ENCODE data around the gene MT1A. TPM values are rescaled to one million over a fixed set of nuclear protein-coding genes. Genes with fewer than 3 reads are reported as not detected.
A peak's percentile ranks its signal among the peaks of the same experiment; 100 is the strongest.
"Not testable (repeated sequence)": the region's sequence is repeated elsewhere in the genome, so short reads cannot be mapped to it uniquely, and the experiment has no call there.

MT1A gene
- total RNA-seq, 4 donors from 2014 or later, result 9.9 to 171 (median 25.5) TPM; not detected in 1

DNA sequence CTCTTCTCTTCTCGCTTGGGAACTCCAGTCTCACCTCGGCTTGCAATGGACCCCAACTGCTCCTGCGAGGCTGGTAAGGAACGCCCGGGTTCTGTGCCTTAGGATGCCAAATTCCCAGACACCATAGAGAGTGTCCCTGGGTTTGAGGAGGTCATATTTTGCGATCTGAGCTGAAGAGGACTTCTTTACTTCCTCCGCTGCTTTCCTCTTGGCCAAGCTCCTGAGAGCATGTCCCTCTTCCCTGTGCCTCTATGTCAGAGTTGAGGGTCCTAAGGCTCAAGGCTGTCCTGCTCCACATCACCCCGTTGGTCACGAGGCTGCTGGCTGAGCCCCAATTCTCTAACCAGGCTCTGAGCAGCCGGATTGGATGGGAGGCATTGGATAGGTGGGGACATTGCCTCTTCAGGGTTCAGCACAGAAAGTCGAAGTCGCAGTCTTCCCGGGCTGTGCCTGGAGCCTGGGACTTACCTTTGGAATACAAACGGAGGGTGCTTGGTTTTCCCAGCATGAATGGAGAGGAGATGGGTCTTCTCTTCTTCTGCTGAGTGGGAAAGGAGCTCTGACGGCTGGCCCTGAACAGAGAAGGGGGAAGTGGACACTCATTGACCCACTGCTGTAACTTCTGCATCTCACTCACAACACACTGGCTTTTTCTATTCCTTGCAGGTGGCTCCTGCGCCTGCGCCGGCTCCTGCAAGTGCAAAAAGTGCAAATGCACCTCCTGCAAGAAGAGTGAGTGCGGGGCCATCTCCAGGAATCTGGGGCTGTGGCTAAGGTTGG lies 31.6 kb downstream of the MT1A start:
- Histone ChIP-seq H3K27ac (no peak overlapping the region), H3K27me3 (peaks cover 98% of the 10 kb centered on the region), H3K9me3 (no peaks in the 10 kb centered on the region), H3K4me1 (peaks cover 0 to 20% (median 12%) of the 10 kb centered on the region in 3 donors), H3K36me3 (no peaks in the 10 kb centered on the region), H3K4me3 (no peak overlapping the region)
- WGBS, 2 donors (ENCODE audit: low coverage in 1 of 2), result 7 to 26% methylated on average over 9 to 15 of the region's 19 CpGs
- TF ChIP-seq POLR2A (IDR thresholded peaks at IDR 0.05), result no peak
- TF ChIP-seq CTCF (IDR thresholded peaks at IDR 0.05), result no peak
- no peak for TF ChIP-seq POLR2AphosphoS5 (IDR thresholded peaks at IDR 0.05)
- TF ChIP-seq EP300 (IDR thresholded peaks at IDR 0.05), result no peak
- ATAC-seq, result no peak

DNA sequence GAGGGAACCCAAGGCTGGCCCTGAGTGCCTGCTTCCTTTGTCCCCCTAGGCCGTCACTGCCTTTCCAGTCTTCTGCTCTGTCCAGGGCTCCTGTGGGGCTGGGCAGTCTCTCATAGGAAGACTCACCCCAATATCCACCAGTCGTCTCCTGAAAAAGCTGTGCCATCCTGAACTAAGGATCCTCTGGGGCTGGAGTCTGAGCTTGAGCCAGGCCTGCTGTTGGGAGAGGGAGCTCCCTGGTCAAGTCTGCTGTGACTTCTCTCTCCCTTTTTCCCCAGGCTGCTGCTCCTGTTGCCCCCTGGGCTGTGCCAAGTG lies 32.1 kb downstream of the MT1A start:
- WGBS, 2 donors (ENCODE audit: low coverage in 1 of 2), result 82% methylated on average over 2 of the region's 2 CpGs; no CpG with 5 or more reads in 1 of the 2 donors
- peaks cover 98% of the 10 kb centered on the region for H3K27me3 ChIP-seq

DNA sequence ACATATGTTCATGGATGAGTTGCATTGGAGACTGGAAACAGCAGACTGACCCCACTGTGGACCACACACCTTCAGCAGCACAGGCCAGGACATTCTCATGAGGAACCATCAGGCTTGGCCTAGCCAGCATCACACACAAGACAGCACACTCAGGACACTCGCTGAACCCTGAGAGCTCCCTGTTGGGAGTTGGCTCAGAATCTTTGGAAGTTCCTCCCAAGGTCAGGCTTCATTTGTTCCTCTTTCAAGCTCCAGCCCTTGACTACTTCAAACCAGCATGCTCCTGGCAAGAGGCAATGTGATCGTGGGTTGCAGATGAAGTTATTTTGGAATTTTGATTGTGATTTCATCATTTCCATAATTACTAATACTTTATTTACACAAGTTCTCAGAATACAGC lies 33.2 kb downstream of the MT1A start:
- not testable (repeated sequence) for H3K27ac ChIP-seq, H3K36me3 ChIP-seq, H3K9me3 ChIP-seq, H3K4me3 ChIP-seq
- H3K27me3 ChIP-seq, result peaks cover 98% of the 10 kb centered on the region
- ATAC-seq, result peak; percentile 23
- H3K4me1 ChIP-seq, result peaks cover 0 to 31% (median 19%) of the 10 kb centered on the region in 3 donors
- WGBS, 2 donors (ENCODE audit: low coverage in 1 of 2), result 71 to 77% methylated on average over 2 of the region's 2 CpGs

More for the DNA sequence above, 32.1 kb downstream of the MT1A start:
- ATAC-seq, result no peak
- Histone ChIP-seq H3K9me3 (no peaks in the 10 kb centered on the region), H3K4me1 (peaks cover 0 to 23% (median 13%) of the 10 kb centered on the region in 3 donors), H3K4me3 (no peak overlapping the region), H3K27ac (no peak overlapping the region), H3K36me3 (no peaks in the 10 kb centered on the region)
- TF ChIP-seq POLR2AphosphoS5 (IDR thresholded peaks at IDR 0.05) (no peak), EP300 (IDR thresholded peaks at IDR 0.05) (no peak), POLR2A (IDR thresholded peaks at IDR 0.05) (no peak), CTCF (IDR thresholded peaks at IDR 0.05) (no peak)

DNA sequence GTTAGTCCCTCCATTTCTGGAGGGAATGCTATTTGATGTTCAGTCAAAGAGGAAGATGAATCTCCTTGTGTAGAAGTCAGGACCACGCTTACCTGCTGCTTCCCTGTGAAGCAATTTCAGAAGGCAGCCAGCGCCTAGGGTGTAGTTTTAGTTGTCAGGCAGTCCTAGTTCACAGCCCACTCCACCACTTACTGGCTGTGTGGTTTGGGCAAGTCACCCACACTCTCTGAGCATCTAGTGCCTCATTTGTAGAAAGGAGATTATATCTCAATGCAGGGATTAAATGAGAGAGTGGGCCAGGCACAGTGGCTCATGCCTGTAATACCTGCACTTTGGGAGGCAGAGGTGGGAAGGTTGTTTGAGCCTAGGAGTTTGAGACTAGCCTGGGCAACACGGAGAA lies 33.7 kb downstream of the MT1A start:
- H3K4me3 ChIP-seq, H3K9me3 ChIP-seq, ATAC-seq, H3K27ac ChIP-seq, H3K36me3 ChIP-seq: not testable (repeated sequence)
- Histone ChIP-seq H3K27me3 (peaks cover 98% of the 10 kb centered on the region), H3K4me1 (peaks cover 0 to 31% (median 19%) of the 10 kb centered on the region in 3 donors)
- WGBS, 2 donors (ENCODE audit: low coverage in 1 of 2), result 40 to 100% methylated on average over 1 of the region's 3 CpGs

GRCh38 chr16:56672761-56673536 lies 34.5 kb downstream of the MT1A start:
- Histone ChIP-seq H3K27ac (no peak overlapping the region), H3K9me3 (no peaks in the 10 kb centered on the region), H3K27me3 (peaks cover 90% of the 10 kb centered on the region), H3K4me3 (no peak overlapping the region), H3K36me3 (no peaks in the 10 kb centered on the region), H3K4me1 (peaks cover 0 to 25% (median 18%) of the 10 kb centered on the region in 3 donors)
- 75 to 85% methylated on average over 8 to 11 of the region's 11 CpGs for WGBS, 2 donors (ENCODE audit: low coverage in 1 of 2)
- no peak for ATAC-seq
- TF ChIP-seq EP300 (IDR thresholded peaks at IDR 0.05), result no peak
- no peak for TF ChIP-seq CTCF (IDR thresholded peaks at IDR 0.05)
- TF ChIP-seq POLR2AphosphoS5 (IDR thresholded peaks at IDR 0.05), result no peak
- no peak for TF ChIP-seq POLR2A (IDR thresholded peaks at IDR 0.05)

GRCh38 chr16:56673921-56674320 lies 35.5 kb downstream of the MT1A start:
- Histone ChIP-seq H3K27me3 (peaks cover 80% of the 10 kb centered on the region), H3K27ac (no peak overlapping the region), H3K4me3 (no peak overlapping the region), H3K4me1 (peaks cover 0 to 20% (median 15%) of the 10 kb centered on the region in 3 donors), H3K9me3 (no peaks in the 10 kb centered on the region), H3K36me3 (no peaks in the 10 kb centered on the region)
- WGBS, 2 donors (ENCODE audit: low coverage in 1 of 2), result 37 to 55% methylated on average over 5 to 6 of the region's 12 CpGs
- TF ChIP-seq CTCF (IDR thresholded peaks at IDR 0.05) (peak in 3 of 4 experiments; percentile 67 to 74 (median 71)), POLR2A (IDR thresholded peaks at IDR 0.05) (no peak), EP300 (IDR thresholded peaks at IDR 0.05) (no peak), POLR2AphosphoS5 (IDR thresholded peaks at IDR 0.05) (no peak)
- ATAC-seq, result peak; percentile 55

DNA sequence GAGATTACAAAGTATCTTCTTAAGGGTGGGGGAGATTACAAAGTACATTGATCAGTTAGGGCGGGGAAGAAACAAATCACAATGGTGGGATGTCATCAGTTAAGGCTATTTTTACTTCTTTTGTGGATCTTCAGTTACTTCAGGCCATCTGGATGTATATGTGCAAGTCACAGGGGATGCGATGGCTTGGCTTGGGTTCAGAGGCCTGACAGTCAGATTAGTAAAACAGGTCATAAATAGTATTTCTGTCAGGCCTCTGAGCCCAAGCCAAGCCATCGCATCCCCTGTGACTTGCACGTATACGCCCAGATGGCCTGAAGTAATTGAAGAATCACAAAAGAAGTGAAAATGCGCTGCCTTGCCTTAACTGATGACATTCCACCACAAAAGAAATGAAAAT lies 36.1 kb downstream of the MT1A start:
- H3K4me3 ChIP-seq, H3K9me3 ChIP-seq, H3K27ac ChIP-seq, ATAC-seq, H3K36me3 ChIP-seq: not testable (repeated sequence)
- Histone ChIP-seq H3K27me3 (peaks cover 74% of the 10 kb centered on the region), H3K4me1 (peaks cover 0 to 16% (median 12%) of the 10 kb centered on the region in 3 donors)
- 61 to 82% methylated on average over 2 to 6 of the region's 6 CpGs for WGBS, 2 donors (ENCODE audit: low coverage in 1 of 2)
